SIG-M5 (cell line): ENCODE results near the gene CCL26.

Experiments used
- DNase-seq: peaks from one replicate; lab custom pipeline; 2025; lab: John Stamatoyannopoulos, UW

Gene CCL26, protein sequence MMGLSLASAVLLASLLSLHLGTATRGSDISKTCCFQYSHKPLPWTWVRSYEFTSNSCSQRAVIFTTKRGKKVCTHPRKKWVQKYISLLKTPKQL

DNA sequence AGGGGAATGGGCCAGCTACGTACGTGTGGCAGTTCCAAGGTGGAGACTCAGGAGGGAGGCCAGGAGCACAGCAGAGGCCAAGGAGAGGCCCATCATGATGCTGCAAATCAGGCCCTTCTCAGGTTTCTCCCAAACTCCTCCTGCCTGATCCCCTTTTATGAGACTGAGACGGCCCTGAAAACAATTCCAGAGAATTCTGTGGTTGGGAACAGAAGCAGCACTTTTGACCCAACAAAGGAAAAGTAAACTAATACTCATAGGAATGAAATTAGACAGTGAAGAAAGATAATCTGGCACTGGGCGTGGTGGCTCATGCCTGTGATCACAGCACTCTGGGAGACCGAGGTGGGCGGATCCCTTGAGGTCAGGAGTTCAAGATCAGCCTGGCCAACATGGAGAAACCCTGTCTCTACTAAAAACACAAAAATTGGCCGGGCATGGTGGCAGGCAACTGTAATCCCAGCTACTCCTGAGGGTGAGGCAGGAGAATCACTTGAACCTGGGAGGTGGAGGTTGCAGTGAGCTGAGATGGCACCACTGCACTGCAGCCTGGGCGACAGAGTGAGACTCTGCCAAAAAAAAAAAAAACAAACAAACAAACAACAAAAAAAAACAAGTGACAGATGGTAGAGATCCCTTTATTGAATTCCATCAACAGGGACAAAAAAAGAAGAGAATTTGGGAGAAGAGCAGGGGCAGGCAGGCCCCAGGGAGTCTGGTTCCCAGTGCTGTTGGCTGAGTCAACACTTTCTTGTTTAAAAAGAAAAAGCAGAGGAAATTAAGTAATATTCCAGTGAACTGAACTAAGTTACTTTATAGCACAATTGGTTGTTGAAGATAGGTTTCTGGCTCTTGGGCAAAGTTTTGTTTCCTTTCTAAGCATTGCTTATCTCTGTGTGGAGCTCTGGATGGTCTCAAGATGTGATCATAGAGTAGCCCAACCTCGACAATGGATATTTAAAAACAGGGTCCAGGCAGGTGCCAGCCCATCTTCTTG lies at the start of gene CCL26:
Gene CCL26 (minus strand): TSS at position 131 of the 997 bp plus-strand sequence. CDS start 35 bp downstream, at position 96.
- DNase-seq, result no peak

DNA sequence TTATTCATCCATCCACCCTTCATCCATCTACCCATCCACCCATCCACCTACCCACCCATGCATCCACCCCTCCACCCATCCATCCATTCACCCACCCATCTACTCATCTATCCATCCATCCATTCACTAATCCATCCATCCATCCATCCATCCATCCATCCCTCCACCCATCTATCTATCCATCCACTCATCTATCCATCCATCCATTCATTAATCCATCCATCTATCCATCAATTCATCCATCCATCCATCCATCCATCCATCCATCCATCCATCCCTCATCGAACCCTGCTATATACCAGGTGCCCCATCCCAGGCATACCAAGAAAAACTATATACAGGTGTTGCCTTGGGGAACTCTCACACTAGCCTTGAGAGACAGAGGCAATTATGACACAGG lies 48.7 kb upstream of the CCL26 start:
- DNase-seq, result no peak

DNA sequence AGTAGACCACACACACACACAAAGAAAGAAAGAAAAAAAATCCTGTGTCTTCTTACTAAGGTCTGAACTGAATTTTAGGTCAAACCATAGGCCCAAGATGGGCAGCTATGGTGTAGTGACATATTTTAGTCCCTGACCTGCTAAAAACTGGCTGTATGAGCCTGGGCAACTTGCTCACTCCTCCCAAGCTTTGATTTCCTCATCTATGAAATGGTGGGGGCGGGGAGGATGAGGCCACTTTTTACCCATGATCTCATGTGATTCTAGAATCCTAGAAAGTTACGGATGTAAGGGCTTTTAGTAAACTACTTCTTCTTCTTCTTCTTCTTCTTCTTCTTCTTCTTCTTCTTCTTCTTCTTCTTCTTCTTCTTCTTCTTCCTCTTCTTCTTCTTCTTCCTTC lies 47.7 kb upstream of the CCL26 start:
- DNase-seq, result no peak

DNA sequence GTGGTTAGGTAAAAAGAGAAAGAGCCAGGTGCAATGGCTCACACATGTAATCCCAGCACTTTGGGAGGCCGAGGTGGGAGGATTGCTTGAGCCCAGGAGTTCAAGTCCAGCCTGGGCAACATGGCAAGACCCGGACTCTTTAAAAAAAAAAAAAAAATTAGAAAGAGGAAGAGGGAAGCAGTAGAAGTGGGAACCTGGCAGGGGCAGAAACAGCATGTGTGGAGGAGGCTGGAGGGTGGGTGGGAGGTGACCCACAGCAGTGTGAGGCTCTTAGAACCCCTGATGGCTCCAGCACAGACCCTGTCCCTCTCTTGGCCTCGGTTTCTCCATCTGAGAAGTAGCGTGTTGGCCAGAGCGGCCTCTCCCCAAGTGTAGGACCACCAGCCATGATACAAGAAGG lies 46.5 kb upstream of the CCL26 start:
- no peak for DNase-seq

DNA sequence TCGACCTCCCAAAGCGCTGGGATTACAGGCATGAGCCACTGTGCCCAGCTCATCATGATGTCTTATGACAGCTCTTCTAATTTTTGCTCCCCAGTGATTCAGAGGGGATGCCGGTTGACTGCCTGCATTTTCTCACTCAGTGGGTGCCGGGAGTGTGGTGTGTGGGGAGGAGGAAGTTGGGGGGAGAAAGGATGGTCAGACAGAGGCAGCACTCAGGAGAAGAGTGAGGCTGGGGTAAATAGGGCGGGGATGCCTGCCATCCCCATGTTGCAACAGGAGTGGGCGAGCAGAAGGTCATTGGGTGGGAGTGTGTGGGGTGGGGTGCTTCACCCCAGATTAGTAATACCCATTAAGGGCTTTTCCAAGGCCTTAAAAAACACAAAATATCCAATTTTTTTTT lies 45.1 kb upstream of the CCL26 start:
- DNase-seq, result no peak

DNA sequence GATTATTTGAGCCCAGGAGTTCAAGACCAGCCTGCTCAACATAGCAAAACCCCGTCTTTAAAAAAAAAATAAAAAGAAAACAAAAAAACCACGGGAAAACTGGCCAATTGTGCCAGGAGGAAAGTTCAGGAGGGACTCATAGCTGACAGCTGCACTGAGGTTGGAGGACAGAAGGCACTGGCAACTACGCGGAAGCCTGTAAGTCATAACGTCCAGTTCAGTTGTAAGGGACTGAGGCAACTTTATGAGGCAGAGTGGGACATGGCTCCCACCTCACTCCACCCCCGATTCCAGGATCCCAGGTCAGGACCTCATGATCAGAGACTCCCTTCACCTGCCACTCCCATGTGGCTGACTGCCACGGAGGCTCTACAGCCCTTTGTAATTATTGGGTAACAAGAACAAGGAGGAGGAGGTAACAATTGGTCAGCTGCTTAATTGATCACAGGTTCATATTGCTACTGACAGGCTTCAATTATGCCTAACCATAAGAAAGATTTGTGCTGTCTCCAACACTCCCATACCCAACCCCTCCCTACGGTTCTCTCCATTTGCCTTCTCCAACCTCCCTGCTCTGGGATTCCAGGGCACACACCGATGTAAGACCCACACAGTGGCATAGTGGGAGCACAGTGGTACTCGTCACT lies 43.5 kb upstream of the CCL26 start:
- DNase-seq, result no peak

DNA sequence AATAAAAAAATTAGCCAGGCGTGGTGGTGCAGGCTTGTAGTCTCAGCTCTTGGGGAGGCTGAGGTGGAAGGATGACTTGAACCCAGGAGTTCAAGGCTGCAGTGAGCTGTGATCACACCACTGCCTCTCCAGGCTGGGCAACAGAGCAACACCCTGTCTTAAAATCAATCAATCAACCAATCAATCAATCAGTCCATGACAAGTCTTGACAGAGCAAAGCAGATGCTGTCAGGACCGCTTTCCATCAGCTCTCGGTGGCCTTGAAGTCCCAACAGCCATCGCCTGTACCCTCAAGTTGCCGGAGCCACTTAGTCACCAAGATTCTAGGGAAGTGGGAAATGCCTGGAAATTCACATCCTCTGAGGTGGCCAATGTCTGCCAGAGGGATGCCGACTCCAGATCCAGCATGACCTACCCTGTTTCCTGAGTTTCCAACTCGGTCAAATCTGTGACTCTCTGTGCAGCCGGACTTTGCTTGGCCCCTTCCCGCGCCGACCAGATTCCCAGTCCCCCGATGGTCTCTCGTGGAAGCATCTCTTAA lies 42.5 kb upstream of the CCL26 start:
- DNase-seq, result no peak

DNA sequence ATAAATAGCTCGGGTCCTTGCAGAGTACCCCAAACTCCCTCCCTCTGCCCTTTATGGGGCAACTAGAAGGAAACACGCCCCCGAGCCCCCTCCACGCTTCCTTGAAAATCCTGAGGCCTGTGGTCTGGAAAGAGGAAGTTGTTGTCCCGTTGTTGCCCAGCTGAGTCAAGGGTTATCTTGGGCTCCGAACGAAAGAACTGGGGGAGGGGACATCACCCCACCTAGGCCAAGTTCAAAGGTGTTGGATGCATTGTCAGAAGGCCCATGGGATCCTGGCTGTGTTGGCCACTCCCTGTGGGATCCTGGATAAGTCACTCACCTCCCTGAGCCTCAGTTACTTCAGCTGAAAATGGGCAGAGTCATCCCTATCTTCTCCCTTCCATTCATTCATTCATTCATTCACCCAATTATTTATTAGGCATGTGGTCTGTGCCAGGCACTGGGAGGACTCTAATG lies 41.8 kb upstream of the CCL26 start, which contains the start of gene CCL24:
Gene CCL24 (minus strand): TSS at position 26 of the 456 bp plus-strand sequence. CDS start 91 bp downstream, outside the sequence.
- no peak for DNase-seq

DNA sequence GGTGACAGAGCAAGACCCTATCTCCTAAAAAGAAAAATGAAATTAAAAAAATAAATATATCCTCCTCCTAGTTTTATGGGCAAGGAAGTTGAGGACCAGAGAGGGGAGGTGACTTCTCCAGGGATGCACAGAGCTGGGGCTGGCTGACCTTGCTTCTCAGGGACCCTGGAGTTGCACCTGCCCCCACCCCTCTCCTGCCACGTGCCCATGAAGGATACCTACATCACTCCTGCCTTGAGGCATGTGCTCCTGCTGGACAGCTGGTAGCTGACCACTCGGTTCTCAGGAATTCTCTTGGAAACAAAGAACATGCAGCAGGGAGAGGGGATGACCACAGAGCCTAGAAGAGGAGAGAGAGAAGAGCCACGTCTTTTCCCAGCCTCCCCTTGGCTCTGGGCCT lies 41.1 kb upstream of the CCL26 start:
- DNase-seq, result no peak

DNA sequence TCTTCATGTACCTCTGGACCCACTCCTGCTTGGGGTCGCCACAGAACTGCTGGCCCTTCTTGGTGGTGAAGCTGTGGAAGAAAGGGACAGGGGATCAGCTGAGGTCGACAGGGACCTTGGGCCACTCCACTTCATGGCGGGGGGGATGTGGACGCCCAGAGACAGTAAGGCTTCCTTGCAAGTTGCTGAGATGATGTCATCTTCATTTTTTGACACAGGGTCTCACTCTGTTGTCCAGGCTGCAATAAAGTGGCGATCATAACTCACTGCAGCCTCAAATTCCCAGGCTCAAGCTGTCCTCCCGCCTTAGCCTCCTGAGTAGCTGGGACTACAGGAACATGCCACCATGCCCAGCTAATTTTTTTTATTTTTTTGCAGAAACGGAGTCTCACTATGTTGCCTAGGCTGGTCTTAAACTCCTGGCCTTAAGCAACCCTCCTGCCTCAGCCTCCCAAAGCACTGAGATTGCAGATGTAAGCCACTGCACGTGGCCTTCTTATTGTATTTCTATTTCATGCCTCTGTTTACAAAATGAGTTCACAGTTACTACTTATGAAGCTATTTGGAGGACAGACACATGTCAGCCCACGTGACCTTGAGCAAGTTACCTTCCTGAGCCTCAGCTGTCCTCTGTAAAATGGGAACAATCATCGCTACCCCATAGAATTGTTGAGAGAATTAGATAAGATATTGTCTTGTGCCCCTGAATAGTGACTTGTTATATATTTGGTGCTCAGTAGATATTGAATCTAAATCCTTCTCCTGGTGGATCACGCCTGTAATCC lies 40.1 kb upstream of the CCL26 start:
- no peak for DNase-seq

DNA sequence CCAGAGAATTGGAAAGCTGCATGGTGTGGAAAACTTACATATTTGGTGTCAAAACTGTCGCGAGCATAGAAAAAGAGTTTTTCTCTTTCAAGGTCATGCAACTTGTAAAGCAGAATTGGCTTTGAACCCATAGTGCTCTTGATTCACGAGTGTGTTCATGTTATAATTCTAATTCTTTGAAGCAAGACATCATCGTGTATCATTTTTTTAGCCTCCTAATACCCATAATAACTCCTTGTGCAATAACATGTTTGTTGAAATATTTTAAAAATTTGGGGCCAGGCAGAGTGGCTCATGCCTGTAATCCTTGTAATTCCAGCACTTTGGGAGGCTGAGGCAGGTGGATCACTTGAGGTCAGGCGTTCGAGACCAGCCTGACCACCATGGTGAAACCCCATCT lies 37.4 kb upstream of the CCL26 start:
- DNase-seq, result no peak

DNA sequence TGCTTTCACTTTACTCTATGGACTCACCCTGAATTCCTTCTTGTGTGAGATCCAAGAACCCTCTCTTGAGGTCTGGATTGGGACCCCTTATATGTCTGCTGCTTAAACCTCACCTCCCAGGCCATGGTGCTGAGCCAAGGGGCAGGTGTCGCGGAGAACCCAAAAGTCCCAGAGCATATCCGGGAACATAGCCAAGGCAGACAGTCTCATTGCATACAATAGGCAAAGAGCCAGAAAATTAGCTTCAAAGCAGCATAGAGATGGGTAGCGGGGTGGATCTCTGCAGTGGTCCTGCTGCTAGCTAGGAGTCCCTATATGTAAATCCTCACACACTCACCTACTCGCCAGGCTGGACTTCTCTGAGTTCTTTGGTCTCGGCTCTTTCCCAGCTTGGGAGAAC lies 36.1 kb upstream of the CCL26 start:
- no peak for DNase-seq

DNA sequence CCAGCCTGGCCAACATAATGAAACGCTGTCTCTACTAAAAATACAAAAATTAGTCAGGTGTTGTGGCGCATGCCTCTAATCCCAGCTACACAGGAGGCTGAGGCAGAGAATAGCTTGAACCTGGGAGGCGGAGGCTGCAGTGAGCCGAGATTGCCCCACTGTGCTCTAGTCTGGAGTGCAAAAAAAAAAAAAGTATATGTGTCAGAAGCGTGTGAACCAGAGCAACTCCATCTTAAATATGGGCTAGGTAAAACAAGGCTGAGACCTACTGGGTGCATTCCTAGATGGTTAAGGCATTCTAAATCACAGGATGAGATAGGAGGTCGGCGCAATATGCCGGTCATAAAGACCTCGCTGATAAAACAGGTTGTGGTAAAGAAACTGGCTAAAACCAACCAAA lies 35.4 kb upstream of the CCL26 start:
- no peak for DNase-seq

DNA sequence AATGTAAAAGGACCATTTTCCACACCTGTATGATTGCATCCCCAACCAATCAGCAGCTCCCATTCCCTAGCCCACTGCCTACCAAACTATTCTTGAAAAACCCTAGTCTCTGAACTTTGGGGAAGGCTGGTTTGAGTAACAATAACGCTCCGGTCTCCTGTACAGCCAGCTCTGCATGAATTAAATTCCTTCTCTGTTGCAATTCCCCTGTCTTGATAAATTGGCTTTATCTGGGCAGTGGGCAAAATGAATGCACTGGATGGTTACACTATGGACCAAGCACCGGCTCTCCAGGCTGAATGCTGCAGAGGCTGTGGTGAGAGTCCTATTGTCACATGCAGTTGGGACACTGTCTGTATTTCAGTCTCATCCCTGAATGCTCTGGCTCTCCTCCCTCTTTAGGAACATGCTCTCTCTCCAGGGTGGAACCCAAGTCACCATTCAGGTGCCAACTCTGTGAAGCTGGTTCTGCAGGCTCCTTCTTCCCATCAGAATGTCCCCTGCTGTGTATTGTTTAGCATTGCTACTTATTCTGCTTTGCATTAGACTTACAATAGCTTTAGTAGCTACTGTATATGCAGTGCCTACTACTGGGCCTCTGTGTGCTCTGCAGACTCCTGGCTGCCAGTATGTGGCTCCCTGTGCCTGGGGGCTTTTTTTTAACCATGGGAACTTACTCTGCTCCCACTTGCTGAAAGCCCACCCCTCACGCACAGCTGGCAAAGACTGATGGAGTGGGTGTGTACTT lies 34.7 kb upstream of the CCL26 start:
- no peak for DNase-seq

DNA sequence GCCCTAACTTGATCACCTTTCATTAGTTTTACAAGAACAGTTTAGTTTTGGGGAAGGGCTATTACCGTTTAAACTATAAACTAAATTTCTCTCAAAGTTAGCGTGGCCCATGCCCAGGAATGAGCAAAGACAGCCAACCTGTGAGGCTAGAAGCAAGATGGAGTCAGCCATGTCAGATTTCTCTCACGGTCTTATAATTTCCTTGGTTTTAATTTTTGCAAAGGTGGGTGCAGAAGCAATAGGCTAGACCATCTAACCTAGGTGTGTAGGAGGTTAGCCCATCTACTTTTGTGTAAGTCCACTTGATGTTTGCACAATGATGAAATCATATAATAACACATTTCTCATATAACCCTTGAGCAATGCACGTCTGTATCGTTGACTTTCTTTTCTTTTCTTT lies 32.7 kb upstream of the CCL26 start:
- no peak for DNase-seq

DNA sequence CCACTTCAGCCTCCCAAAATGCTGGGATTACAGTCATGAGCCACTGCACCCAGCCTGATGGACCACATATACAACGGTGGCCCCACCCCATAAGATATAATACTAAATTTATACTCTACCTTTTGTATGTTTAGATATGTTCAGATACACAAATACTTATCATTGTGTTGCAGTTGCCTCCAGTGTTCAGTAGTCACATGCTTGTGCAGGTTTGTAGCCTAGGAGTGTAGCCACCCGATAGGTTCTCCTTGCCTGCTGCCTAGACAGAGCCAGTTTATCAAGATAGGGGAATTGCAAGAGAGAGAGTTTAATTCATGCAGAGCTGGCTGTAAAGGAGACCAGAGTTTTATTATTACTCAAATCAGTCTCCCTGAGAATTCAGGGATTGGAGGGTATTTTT lies 32.0 kb upstream of the CCL26 start:
- no peak for DNase-seq

DNA sequence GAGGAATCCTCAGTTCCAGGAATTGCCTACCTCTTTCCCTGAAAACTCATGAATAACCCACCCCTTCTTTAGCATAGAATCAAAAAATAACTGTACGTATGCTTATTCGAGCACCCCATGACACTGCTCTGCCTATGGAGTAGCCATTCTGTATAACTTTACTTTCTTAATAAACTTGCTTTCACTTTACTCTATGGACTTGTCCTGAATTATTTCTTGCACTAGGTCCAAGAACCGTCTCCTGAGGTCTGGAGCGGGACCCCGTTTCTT lies 30.5 kb upstream of the CCL26 start:
- DNase-seq, result no peak

DNA sequence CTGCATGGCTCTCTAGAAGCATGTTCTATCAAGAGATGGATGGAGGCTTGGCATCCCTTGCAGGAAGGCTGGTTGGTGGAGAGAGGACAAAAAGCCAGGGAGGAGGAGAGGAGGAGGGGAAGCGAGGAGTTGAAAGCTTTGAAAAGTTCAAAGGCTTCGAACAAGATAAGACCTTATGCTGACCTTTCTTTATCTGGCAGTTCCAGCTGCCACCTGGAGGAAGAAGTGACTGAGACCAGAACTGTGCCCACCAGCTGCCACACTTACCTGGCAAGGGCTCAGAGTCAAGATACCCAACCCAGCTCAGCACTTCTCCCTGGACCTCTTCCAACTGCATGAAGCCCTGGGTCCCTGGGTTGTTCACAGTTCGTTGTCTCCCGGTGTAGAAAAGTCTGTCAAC lies 26.8 kb upstream of the CCL26 start:
- DNase-seq, result no peak

DNA sequence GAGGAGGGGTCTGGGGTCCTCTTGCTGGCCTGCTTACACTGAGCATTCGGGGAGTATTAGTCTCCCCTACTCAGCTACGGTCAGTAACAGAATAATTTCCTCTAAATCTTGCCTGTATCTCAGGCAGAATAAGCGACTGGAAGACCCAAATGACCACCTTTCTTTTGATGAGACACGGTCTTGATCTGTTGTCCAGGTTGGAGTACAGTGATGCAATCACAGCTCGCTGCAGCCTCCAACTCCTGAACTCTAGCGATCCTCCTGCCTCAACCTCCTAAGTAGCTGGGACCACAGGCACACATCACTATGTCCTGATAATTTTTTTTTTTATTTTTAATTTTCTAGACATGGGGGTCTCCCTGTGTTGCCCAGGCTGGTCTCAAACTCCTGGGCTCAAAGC lies 24.4 kb upstream of the CCL26 start:
- no peak for DNase-seq

DNA sequence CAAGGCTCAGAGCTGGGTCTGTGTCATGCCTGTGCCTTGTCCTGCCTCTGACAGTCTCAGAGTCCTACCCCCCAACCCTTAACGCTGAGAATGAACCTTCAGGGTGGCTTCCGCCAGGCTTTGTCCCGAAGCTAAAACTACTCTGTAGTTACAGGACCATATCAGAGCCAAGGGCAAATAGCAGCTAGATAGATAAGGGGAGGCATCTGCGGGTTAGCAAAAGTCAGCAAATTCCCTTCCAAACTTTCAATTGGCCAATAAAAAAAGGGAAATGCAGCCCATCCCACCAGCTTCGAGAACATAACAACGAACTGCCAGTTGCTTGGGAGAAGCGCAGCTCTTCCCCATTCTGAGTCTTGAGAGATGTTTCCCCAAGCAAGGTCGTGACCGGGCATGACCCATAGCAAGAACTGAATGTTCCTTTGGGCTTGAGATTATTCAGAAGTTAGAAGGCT lies 23.8 kb upstream of the CCL26 start:
- no peak for DNase-seq

DNA sequence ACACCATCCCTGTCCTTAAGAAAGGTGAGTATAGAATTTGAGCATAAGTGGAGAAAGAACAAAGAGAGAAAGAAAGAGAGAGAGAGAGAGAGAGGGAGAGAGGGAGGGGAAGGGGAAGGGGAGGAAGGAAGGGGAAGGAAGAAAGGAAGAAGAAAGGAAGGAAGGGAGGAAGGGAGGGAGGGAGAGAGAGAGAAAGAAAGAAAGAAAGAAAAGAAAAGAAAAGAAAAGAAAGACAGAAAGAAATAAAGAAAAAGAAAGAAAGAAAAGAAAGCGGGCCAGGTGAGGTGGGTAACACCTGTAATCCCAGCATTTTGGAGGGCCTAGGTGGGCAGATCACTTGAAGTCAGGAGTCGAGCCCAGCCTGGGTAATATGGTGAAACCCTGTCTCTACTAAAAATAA lies 21.7 kb upstream of the CCL26 start:
- no peak for DNase-seq
